HG03354 (cell line): Measurements from ENCODE around the gene KIAA2012.
"Not testable (repeated sequence)": the region's sequence is repeated elsewhere in the genome, so short reads cannot be mapped to it uniquely, and the experiment has no call there.

Experiments used
- ATAC-seq: cut with Tn5 transposase; IDR thresholded peaks from one replicate; pipeline ENCODE4 v1.9.1; 2021; ENCODE audit warnings: mild to moderate bottlenecking; ENCODE audit not compliant: unreplicated experiment, poor library complexity, severe bottlenecking

The KIAA2012 gene

GRCh38 chr2:202237787-202238233, 164.8 kb downstream of the KIAA2012 start:
- peak; percentile 48 for ATAC-seq

DNA sequence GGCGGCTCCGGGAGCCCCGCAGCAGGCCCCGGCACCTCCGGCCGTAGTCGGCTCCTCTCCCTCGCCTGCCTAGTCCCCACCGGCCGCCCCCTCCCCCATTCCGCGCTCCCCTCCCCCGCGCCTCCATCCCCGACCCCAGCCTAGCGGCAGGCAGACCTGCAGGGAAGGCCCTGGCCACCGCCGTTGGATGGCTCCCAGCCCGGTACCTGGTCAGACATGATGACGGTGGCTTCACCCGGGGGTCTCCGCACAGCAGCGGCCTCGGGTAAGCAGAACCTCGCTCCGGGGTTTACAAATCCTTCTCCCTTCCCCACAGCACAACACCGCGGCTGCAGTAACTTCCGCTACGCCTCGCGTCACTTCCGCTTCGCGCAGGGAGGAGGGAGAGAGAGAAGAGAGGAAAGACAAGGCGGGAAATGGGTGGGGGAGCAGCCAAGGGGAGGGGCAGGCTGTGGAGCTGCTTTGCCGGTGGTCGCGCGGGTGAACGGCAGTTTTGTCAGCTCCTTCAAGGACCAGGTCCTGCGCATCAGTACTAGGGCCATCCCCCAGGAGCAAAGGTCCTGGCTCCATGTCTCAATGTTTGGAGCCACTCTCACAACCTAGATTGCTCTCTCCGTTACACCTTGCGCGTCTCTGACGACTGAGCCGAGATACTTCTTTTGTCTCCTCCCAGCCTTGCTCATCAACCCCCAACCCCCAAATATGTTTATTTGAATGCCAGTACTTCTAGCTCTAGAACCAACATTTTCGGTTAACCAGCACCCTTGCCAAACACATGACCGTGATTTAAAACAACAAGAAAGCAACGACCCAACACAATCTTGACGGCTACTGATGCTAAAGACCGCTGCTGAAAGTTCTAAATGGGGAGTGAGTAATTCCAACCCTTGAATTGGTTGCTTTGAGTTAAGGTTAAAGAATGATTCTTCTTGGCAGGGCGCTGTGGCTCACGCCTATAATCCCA, 165.5 kb downstream of the KIAA2012 start, which contains the start of gene SUMO1:
TSS of gene SUMO1 (minus strand) at position 364 of the 964 bp plus-strand sequence. CDS start at position 218, 146 bp downstream.
- ATAC-seq, result peak; percentile 98

DNA sequence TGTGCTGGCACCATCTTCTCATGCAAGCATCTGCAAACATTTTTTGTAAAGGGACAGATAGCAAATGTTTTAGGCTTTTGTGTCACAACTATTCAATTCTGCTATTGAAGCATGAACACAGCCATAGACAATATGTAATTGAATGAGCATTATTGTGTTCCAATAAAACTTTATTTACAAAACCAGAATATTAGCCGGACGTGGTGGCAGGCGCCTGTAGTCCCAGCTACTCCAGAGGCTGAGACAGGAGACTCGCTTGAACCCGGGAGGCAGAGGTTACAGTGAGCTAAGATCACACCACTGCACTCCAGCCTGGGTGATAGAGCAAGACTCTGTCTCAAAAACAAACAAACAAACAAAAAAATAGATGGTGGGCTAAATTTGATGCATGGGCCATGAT, 174.7 kb downstream of the KIAA2012 start:
- ATAC-seq, result not testable (repeated sequence)

DNA sequence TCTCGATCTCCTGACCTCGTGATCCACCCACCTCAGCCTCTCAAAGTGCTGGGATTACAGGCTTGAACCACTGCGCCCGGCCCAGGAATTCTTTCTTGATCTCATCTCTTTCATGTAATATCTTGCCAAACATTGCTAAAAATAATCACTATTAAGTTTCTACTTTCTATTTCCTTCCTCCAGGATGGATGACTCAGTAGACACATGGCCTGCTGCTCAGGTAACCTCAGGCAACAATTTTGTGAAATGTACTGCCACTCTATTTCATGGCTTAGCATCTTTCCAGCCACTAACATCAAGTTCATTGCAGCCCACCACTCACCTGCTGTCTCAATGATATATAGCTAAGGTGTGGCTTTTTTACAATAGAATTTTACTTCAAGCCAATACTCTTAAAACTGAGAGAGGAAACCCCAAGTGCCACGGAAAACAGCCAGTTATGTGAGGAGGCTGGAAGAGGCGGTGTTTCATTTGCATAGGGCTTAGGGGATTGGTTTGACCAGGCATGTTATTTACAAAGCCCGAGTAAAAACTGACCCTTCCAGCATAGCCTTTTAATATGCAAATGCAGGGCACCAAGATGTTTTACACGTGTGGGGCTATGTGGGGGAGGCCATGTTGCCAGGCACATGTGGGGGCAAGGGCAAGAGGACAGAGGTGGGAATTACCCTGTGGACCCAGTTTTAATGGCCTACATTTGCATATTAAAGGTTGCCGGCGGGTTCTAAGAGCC, 176.6 kb downstream of the KIAA2012 start:
- no peak for ATAC-seq

DNA sequence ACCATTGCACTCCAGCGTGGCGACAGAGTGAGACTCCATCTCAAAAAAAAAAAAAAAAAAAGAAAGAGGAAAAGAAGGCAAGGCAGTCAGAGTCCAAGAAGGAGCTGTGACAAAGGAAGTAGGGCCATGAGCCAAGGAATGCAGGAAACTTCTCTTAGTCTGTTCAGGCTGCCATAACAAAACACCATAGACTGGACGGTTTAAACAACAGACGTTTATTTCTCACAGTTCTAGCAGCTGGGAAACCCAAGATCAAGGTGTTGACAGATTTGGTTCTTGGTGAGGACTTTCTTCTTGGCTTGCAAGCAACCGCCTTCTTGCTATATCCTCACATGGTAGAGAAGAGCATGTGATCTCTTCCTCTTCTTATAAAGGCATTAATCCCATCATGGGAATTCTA, 178.4 kb downstream of the KIAA2012 start:
- ATAC-seq, result no peak
